ENCODE data around the gene NELL2.

The NELL2 gene

DNA sequence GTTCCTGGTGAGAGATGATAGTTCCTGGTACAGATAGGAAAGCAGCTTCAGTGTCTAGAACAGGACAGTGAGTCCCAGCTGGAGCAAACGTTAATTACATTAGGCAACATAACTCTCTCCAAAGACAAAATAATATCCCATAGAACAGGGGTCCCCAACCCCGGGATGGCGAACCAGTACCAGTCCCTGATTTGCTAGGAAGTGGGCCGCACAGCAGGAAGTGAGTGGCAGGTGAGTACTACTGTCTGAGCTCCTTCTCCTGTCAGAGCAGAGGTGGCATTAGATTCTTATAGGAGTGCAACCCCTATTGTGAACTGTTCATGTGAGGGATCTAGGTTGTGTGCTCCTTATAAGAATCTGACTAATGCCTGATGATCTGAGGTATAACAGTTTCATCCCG lies 204.1 kb downstream of the NELL2 start:
- H2BK12ac ChIP-seq (ENCODE audit: low read length in 2 of 2): no peak overlapping the region
- no peak overlapping the region for H4K8ac ChIP-seq (ENCODE audit: low read length)
- no peak overlapping the region for H2BK120ac ChIP-seq (ENCODE audit: low read depth, low read length)
- no peak overlapping the region for H3K9ac ChIP-seq (ENCODE audit: low read length)
- no peak overlapping the region for H3K4me3 ChIP-seq (ENCODE audit: insufficient read depth in 1 of 2, low read depth in 1 of 2, low read length in 2 of 2)
- H3K79me1 ChIP-seq (replicated peaks; ENCODE audit: low read length, poor library complexity, severe bottlenecking): no peaks in the 10 kb centered on the region
- no peak overlapping the region for H2BK15ac ChIP-seq (ENCODE audit: low read depth, poor library complexity, severe bottlenecking)
- no peak overlapping the region for H3K27ac ChIP-seq (ENCODE audit: low read length, poor library complexity, severe bottlenecking)
- no peak overlapping the region for H3K14ac ChIP-seq (ENCODE audit: low read length in 2 of 2)
- H2AK5ac ChIP-seq (ENCODE audit: low read length, severe bottlenecking): no peak overlapping the region
- WGBS: 100% methylated on average over 4 of the region's 5 CpGs
- H3K23ac ChIP-seq (ENCODE audit: low read length in 2 of 2): no peak overlapping the region
- H3K9me3 ChIP-seq (ENCODE audit: control insufficient read depth, low read length): peaks cover 25% of the 10 kb centered on the region
- no peak overlapping the region for H3K18ac ChIP-seq (ENCODE audit: low read depth in 1 of 2, low read length in 2 of 2)
- no peak overlapping the region for H4K91ac ChIP-seq (ENCODE audit: low read length)
- no peak overlapping the region for H2BK5ac ChIP-seq (ENCODE audit: low read depth, low read length, poor library complexity, severe bottlenecking)
- H3K36me3 ChIP-seq (ENCODE audit: control insufficient read depth in 1 of 2, insufficient read depth in 2 of 2, low read depth in 1 of 2, low read length in 2 of 2): no peaks in the 10 kb centered on the region
- no peak overlapping the region for H3K4ac ChIP-seq (ENCODE audit: low read depth in 1 of 2, low read length in 2 of 2)
- no peak overlapping the region for H3K4me2 ChIP-seq (ENCODE audit: low read length, poor library complexity, severe bottlenecking)
- H3K4me1 ChIP-seq (ENCODE audit: control insufficient read depth, insufficient read depth, low read depth, low read length): no peaks in the 10 kb centered on the region
- DNase-seq: no peak
- H2AFZ ChIP-seq (ENCODE audit: low read depth, low read length): no peak overlapping the region
- no peaks in the 10 kb centered on the region for H3K27me3 ChIP-seq (ENCODE audit: control insufficient read depth in 1 of 2, insufficient read depth in 1 of 2, low read length in 2 of 2)

DNA sequence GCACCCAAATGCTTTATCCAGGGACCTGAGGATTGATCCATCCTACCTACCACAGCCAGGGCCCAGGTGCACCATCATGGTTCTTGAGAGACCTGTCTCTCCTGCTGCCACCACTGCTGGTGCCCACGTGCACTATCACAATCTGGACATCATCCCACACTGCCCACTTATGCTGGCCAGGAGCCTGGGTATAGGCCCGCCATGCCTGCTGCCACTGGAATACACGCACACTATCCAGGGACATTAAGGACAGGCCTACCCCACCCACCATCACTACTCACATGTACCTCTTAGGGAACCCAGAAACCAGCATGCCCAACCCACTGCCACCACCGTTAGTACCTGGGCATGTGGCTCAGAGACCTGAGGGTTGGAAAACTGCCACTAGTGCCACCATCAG lies 207.7 kb downstream of the NELL2 start:
- Histone ChIP-seq H3K4me2 (ENCODE audit: low read length, poor library complexity, severe bottlenecking) (no peak overlapping the region), H2AFZ (ENCODE audit: low read depth, low read length) (no peak overlapping the region), H2BK12ac (ENCODE audit: low read length in 2 of 2) (no peak overlapping the region), H2AK5ac (ENCODE audit: low read length, severe bottlenecking) (no peak overlapping the region), H3K27me3 (ENCODE audit: control insufficient read depth in 1 of 2, insufficient read depth in 1 of 2, low read length in 2 of 2) (no peaks in the 10 kb centered on the region), H4K91ac (ENCODE audit: low read length) (no peak overlapping the region), H3K4me3 (ENCODE audit: insufficient read depth in 1 of 2, low read depth in 1 of 2, low read length in 2 of 2) (no peak overlapping the region), H3K23ac (ENCODE audit: low read length in 2 of 2) (no peak overlapping the region), H2BK15ac (ENCODE audit: low read depth, poor library complexity, severe bottlenecking) (no peak overlapping the region), H2BK5ac (ENCODE audit: low read depth, low read length, poor library complexity, severe bottlenecking) (no peak overlapping the region), H3K4me1 (ENCODE audit: control insufficient read depth, insufficient read depth, low read depth, low read length) (no peaks in the 10 kb centered on the region), H4K8ac (ENCODE audit: low read length) (no peak overlapping the region), H2BK120ac (ENCODE audit: low read depth, low read length) (no peak overlapping the region), H3K36me3 (ENCODE audit: control insufficient read depth in 1 of 2, insufficient read depth in 2 of 2, low read depth in 1 of 2, low read length in 2 of 2) (no peaks in the 10 kb centered on the region), H3K14ac (ENCODE audit: low read length in 2 of 2) (no peak overlapping the region), H3K9ac (ENCODE audit: low read length) (no peak overlapping the region), H3K9me3 (ENCODE audit: control insufficient read depth, low read length) (peaks cover 25% of the 10 kb centered on the region), H3K27ac (ENCODE audit: low read length, poor library complexity, severe bottlenecking) (no peak overlapping the region), H3K18ac (ENCODE audit: low read depth in 1 of 2, low read length in 2 of 2) (no peak overlapping the region), H3K4ac (ENCODE audit: low read depth in 1 of 2, low read length in 2 of 2) (no peak overlapping the region), H3K79me1 (replicated peaks; ENCODE audit: low read length, poor library complexity, severe bottlenecking) (no peaks in the 10 kb centered on the region)
- 69% methylated on average over 4 of the region's 4 CpGs for WGBS
- DNase-seq: no peak

DNA sequence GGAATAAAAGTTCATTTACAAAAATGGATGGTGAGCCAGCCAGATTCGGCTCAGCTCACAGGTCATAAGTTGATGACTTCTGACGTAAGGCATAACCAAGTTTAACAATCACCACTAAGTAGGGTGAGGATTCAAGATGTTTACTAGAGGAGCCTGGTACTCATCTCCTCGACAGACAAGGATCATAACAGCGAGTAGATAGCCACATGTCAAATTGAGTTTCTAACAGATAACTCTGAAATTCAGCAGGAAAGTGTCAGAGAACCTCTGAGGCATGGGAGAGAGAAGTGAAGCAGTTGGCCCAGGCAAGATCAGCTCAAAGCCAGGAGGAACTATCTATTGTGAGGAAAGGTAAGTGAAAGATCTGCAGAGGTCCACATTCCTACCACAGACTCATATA lies 208.7 kb downstream of the NELL2 start:
- Histone ChIP-seq H2AFZ (ENCODE audit: low read depth, low read length) (no peak overlapping the region), H3K9ac (ENCODE audit: low read length) (no peak overlapping the region), H3K18ac (ENCODE audit: low read depth in 1 of 2, low read length in 2 of 2) (no peak overlapping the region), H3K27me3 (ENCODE audit: control insufficient read depth in 1 of 2, insufficient read depth in 1 of 2, low read length in 2 of 2) (no peaks in the 10 kb centered on the region), H3K4me1 (ENCODE audit: control insufficient read depth, insufficient read depth, low read depth, low read length) (no peaks in the 10 kb centered on the region), H3K27ac (ENCODE audit: low read length, poor library complexity, severe bottlenecking) (no peak overlapping the region), H2BK15ac (ENCODE audit: low read depth, poor library complexity, severe bottlenecking) (no peak overlapping the region), H4K8ac (ENCODE audit: low read length) (no peak overlapping the region), H2BK5ac (ENCODE audit: low read depth, low read length, poor library complexity, severe bottlenecking) (no peak overlapping the region), H3K4me3 (ENCODE audit: insufficient read depth in 1 of 2, low read depth in 1 of 2, low read length in 2 of 2) (no peak overlapping the region), H2BK120ac (ENCODE audit: low read depth, low read length) (no peak overlapping the region), H3K4me2 (ENCODE audit: low read length, poor library complexity, severe bottlenecking) (no peak overlapping the region), H3K4ac (ENCODE audit: low read depth in 1 of 2, low read length in 2 of 2) (no peak overlapping the region), H4K91ac (ENCODE audit: low read length) (no peak overlapping the region), H3K14ac (ENCODE audit: low read length in 2 of 2) (no peak overlapping the region), H3K36me3 (ENCODE audit: control insufficient read depth in 1 of 2, insufficient read depth in 2 of 2, low read depth in 1 of 2, low read length in 2 of 2) (no peaks in the 10 kb centered on the region), H3K23ac (ENCODE audit: low read length in 2 of 2) (no peak overlapping the region), H2AK5ac (ENCODE audit: low read length, severe bottlenecking) (no peak overlapping the region), H2BK12ac (ENCODE audit: low read length in 2 of 2) (no peak overlapping the region), H3K9me3 (ENCODE audit: control insufficient read depth, low read length) (peaks cover 25% of the 10 kb centered on the region), H3K79me1 (replicated peaks; ENCODE audit: low read length, poor library complexity, severe bottlenecking) (no peaks in the 10 kb centered on the region)
- DNase-seq: no peak
- 45% methylated on average over 2 of the region's 4 CpGs for WGBS

DNA sequence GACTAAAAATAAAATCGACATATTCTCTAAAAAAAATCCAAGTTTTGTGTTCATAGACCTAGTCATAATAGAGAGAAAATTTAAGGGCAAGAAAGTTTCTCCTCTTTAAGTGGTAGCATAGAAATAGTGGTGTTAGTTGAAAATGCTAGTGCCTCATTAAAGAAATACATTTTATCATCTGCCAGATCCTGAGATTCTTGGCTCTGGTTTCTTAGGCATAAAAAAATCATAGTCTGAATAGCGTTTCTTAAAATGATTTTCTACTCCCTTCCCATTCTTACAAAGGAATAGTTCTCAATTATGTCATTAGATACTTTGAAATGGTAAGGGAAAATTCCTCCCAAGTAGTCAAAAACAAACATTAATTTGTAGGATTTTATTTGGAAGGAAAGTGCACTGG lies 212.8 kb downstream of the NELL2 start:
- no peak overlapping the region for H2BK12ac ChIP-seq (ENCODE audit: low read length in 2 of 2)
- H4K91ac ChIP-seq (ENCODE audit: low read length): no peak overlapping the region
- H3K27me3 ChIP-seq (ENCODE audit: control insufficient read depth in 1 of 2, insufficient read depth in 1 of 2, low read length in 2 of 2): no peaks in the 10 kb centered on the region
- DNase-seq: no peak
- no peak overlapping the region for H2AK5ac ChIP-seq (ENCODE audit: low read length, severe bottlenecking)
- no peak overlapping the region for H3K4me2 ChIP-seq (ENCODE audit: low read length, poor library complexity, severe bottlenecking)
- no peaks in the 10 kb centered on the region for H3K36me3 ChIP-seq (ENCODE audit: control insufficient read depth in 1 of 2, insufficient read depth in 2 of 2, low read depth in 1 of 2, low read length in 2 of 2)
- H3K9me3 ChIP-seq (ENCODE audit: control insufficient read depth, low read length): peaks cover 6% of the 10 kb centered on the region
- no peak overlapping the region for H3K14ac ChIP-seq (ENCODE audit: low read length in 2 of 2)
- no peak overlapping the region for H2BK5ac ChIP-seq (ENCODE audit: low read depth, low read length, poor library complexity, severe bottlenecking)
- H3K9ac ChIP-seq (ENCODE audit: low read length): no peak overlapping the region
- H3K23ac ChIP-seq (ENCODE audit: low read length in 2 of 2): no peak overlapping the region
- H3K4me1 ChIP-seq (ENCODE audit: control insufficient read depth, insufficient read depth, low read depth, low read length): no peaks in the 10 kb centered on the region
- no peak overlapping the region for H3K4ac ChIP-seq (ENCODE audit: low read depth in 1 of 2, low read length in 2 of 2)
- H3K27ac ChIP-seq (ENCODE audit: low read length, poor library complexity, severe bottlenecking): no peak overlapping the region
- H3K4me3 ChIP-seq (ENCODE audit: insufficient read depth in 1 of 2, low read depth in 1 of 2, low read length in 2 of 2): no peak overlapping the region
- WGBS: no CpG with 5 or more reads among the region's 2 CpGs
- no peak overlapping the region for H3K18ac ChIP-seq (ENCODE audit: low read depth in 1 of 2, low read length in 2 of 2)
- no peak overlapping the region for H2BK15ac ChIP-seq (ENCODE audit: low read depth, poor library complexity, severe bottlenecking)
- H4K8ac ChIP-seq (ENCODE audit: low read length): no peak overlapping the region
- no peak overlapping the region for H2BK120ac ChIP-seq (ENCODE audit: low read depth, low read length)
- no peaks in the 10 kb centered on the region for H3K79me1 ChIP-seq (replicated peaks; ENCODE audit: low read length, poor library complexity, severe bottlenecking)
- no peak overlapping the region for H2AFZ ChIP-seq (ENCODE audit: low read depth, low read length)

Measured in mesenchymal stem cell (in vitro differentiated cells and primary cell).